GM18498 (cell line): Measurements from ENCODE around the gene SPECC1.

Experiments used
- ATAC-seq: cut with Tn5 transposase; IDR thresholded peaks from one replicate; pipeline ENCODE4 v1.9.1; 2021; ENCODE audit warnings: mild to moderate bottlenecking, moderate library complexity; ENCODE audit not compliant: unreplicated experiment

SPECC1 gene

DNA sequence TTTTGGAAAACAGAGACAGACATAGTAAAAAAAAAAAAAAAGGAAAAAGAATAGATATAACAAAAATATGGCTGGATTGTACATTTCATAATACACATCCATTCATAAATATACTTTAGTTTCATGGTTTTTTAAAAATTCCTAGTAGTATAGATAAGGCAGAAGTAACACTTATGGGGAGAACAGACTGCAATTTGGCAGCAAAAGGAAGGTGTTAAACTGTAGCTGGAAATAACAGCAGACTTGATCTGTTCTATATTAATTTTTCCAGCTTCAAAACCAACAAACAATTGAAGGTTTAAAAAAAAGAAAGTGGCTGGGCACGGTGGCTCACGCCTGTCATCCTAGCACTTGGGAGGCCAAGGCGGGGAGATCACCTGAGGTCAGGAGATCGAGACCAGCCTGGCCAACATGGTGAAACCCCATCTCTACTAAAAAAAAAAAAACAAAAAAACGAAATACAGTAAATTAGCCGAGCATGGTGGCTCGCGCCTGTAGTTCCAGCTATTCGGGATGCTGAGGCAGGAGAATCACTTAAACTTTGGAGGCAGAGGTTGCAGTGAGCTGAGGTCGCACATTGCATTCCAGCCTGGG, 191.8 kb downstream of the SPECC1 start:
- ATAC-seq, result no peak

DNA sequence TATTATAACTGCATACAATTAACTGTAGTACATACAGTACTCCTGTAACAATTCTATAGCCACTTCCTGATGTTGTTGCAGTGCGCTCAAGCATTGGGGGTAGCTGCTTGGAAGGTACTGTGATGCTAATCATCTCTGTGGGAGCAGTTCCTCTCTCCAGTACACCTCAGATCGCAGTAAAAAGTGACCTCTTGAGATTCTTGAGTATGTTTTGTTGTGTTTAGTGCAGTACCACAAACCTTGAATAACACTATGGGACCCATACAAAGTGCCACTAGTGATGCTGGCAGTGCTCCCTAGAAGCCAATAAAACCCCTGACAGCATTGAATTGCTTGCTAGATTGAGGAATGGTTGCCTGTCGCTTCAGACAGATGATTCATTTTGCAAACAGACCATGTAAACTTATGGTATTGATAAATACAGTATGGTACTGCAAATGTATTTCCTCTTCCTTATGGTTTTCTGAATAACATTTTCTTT, 193.0 kb downstream of the SPECC1 start:
- no peak for ATAC-seq

DNA sequence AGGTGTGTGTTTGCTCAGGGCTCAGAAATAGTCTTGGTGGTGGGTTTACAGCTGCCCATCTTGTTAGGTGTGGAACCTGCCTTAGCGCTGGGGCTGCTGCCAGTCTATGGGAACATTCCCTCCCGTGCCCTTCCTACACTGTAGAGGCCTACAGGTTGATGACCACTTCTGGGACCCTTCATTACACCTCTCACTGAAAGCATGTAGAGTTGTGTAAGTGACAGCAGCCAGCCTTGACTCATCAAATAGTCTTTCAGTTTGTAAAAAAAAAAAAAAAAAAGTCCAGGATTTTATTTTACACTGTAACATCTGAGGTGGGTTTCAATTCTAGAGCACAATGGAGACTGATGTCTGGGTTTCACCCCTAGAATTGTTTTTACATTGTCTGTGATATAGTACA, 193.9 kb downstream of the SPECC1 start:
- ATAC-seq, result no peak

DNA sequence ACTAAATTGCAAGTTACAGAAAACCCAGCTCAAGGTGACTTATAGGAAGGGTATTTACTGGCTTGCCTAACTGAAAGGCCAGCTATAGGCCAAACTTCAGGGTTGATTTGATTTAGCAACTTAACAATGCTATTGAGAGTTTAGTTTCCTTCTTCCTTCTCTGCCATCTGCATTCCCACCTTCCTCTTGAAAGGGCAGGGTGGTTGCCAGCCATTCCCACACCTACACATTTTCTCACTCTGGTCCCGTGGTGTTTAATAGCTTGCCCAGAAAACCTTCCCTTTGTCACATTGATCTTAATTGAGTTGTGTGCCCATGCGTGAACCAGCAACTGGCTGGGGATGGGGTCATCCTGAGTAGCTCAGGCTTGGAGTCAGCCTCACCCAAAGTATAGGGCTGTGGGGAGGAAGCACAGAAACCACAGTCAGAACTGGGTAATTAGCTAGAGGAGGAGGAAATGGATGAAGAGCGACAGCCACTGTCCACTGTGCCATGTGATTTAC, 194.7 kb downstream of the SPECC1 start:
- ATAC-seq, result no peak

DNA sequence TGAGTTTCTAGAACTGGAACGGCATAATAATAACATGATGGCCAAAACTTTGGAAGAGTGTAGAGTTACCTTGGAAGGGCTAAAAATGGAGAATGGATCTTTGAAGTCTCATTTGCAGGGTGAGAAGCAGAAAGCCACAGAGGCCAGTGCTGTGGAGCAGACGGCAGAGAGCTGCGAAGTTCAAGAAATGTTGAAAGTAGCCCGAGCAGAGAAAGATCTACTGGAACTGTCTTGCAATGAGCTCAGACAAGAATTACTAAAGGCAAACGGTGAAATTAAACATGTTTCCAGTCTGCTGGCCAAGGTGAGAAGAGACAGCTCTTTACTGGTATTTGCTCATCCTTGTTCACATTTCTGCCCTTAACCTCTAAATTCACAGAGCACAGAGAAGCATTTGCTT, 196.4 kb downstream of the SPECC1 start:
- no peak for ATAC-seq

DNA sequence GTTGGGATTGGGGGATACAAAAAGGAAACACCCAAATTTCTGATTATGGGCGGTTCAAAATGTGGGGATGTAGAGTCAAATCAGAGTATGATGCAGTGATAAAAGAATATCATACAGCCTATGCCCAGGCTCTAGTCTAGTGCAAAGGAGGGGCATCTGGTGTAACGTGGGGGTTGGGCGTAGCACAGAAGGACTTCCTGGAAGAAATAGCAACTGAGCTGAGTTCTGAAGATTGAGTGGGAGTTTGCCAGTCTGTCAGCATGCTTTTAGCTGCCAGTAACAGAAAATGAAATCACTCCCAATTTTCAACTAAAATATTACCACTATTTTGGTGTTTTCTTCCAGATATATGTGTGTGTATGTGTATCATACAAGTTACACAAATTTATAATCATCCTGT, 196.9 kb downstream of the SPECC1 start:
- no peak for ATAC-seq

DNA sequence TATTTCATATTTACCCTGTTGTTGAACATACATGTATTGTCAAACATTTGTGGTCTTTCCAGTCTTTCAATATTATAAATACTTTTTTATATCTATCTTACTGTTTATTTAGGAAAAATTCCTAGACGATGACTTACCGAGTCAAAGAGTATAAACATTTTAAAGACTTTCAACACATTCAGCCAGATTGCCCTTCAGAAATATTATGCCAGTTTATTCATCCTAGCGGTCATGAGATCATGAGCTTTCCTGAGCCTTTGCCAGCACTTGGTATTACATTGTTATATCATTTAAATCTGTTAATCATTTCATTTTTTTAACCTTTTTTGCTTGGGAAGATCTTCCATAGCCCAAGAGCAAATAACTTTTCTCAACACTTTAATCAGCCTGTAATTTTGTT, 197.4 kb downstream of the SPECC1 start:
- no peak for ATAC-seq

DNA sequence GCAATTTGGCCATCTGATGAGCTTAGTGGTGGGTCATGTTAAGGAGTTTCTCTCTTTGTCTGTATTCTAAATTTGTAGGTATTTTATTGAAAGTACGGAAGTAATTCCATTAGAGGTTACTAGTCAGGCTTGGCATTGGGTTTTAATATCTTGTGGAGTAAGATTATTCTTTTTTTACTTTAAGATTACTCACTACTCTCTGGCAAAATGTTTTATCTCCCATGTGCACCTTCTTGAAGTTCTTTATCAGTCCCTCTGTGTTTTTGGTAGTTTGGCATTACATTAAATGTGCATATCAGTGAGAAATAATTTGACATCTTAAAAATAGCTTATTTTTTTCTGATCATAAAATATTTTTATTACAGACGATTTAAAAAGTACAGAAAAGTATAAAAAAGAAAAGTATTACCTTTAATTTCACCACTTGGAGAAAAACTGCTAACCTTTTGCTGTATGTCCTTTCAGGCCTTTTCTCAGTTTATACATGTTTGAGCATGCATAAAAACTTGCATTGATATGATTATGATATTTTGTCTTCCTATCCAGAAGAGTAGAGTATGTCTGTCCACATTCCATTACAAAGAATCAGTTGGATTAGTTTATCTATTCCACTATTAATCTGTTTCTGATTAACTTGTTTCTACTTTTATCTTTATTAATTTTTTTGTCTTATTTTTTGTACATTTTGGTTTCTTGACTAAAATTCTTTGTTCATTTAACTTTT, 198.3 kb downstream of the SPECC1 start:
- no peak for ATAC-seq

DNA sequence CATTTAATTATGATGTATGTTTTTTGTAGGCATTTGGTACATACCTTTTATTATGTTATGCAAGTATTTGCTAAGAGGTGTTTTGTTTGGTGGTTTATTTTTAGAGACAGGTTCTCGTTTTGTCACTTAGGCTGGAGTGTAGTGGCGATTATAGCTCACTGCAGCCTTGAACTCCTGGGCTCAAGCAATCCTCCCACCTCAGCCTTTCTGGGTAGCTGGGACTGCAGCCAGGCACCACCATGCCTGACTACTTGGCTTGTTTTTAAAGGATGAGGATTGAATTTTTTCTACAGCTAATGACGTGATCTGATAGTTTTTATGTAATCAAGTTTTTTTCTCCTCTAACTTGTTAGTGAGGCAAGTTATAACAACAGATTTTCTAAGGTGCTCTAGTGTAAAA, 199.6 kb downstream of the SPECC1 start:
- ATAC-seq, result no peak

DNA sequence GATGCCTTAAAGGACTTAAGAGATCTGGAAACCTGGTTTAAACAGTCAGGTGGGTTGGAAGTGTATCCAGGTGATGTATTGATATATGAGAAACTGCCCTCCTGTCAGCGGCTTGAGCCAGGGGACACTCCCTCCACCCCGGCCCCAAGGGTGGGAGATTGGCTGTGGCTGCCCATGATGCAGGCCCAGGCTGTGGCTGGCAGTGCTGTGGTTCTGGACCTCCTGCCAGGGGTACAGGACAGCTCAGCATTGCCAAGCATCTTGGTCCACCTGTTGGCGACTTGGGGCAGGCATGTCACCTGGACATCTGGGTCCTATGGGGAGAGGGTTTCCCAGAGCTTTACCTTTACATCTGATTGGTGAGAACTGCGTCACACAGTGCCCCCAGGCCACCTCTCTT, 201.0 kb downstream of the SPECC1 start:
- no peak for ATAC-seq

DNA sequence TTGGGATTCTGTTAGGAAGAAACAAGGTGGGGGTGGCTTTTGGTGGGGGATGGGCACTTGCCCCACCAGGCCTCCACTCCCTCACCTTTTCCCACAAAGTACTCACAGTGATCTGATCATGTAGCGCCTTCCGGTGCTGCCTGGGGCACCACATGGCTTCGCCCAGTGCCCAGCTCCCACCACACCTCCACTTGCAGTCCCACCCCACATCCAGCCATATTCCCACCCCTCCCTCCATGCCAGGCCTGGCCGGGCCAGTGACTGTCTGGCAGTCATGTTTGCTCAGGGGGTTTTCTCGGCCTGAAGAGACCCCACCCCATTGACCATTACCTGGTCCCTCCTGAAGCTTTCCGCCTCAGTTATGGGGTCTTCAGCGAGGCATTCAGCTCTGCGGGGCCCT, 201.5 kb downstream of the SPECC1 start:
- no peak for ATAC-seq

DNA sequence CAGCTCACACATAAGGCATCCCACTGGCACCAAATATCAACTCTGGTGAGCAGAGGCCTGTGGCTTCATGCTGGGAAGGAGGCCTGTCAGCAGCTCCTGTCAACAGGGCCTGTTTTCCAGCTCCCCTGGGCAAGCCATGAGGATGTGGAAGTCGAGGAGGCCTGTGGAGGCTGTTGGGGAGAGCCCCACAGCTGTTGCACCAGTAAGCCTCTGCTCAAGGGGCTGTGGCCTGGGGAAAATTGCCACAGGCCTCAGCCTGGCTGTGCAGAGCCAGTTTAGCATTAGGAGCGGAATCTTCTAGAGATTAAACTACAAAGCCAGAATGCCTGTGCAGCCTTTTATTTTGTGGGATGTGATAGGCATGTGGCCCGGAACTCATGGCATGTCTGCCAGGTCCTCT, 202.1 kb downstream of the SPECC1 start:
- no peak for ATAC-seq

DNA sequence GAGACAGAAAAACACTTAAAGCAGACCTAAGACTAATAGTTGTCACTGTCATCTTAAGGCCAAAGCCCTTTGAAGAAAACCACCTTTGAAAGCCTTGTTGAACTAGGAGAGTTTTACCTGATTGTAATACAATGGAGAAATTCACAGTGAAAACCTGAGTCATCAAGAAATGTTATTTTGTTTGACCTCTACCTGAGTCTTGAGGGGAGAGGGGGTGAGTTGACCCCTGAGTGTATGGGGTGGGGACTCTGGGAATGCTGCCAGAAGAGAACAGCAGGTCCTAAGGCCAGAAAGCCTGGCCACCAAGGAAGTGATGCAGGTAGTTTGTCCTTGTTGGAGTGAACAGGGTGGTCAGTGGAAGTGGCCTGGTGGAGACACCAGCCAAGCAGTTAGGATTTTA, 204.3 kb downstream of the SPECC1 start:
- no peak for ATAC-seq

DNA sequence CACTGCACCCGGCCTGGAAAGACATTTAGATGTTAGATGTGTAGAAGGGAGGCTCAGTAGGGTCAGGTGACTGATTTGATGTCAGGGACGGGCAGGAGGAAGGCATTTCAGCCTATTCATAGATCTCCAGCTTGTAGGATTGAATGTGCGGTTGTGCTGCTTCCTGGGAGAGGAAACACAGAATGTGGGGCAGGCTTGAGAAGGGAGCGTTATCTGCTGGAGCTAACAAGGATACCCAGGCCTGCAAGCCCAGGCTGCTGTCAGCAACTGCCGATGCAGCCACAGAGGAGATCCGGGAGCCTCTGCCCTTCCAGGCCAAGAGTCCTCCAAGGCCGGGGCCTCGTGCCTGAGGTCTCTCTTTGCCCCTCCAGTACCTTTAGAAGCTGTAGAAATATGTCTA, 205.6 kb downstream of the SPECC1 start:
- no peak for ATAC-seq

DNA sequence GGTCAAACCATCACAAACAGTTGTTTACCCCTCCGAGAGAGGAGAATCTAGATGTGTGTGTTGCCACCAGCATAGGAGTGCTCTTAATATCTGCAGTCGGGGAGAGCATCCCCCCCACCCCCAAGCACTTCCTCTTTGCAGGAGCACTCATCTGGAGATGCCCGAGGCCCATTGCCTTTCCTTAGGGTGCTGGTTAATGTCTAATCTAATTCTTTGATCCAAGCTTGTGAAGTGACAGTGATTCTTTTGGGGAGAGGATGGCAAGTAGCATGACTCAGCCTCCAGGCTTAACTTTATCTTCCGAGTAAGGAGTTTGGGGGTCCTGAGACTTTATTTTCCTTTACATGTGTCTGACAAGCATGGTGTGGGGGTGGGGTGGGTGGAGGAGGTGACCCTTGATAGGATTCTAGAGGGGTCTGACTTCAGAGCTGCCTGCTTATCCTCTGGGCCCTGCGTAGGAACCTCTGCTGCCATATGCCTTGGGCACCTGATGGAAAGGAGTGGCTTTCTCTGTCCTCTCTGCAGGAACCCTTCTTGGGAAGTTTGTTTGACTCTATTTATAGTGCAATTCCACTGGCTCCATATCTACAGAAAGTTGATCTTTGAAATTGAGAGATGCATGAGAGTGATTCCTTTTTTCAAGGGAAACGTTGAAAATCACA, 207.1 kb downstream of the SPECC1 start:
- no peak for ATAC-seq

DNA sequence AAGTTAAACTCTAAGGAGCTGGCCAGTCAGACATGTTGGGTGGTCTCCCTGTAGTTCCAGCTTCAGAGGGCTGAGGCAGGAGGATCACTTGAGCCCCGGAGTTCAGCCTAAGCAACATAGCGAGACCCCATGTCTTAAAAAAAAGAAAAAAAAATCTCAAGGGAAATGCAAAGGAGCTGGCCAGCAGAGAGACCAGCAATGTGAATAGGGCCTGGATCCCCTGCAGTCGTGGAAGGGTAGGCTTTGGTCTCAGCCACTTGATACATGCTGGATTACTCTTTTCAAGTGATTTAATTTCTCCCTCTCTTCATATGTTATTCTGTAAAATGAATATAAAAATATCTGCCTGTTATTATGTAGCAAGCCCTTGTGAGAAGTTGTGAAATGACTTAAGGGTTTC, 207.7 kb downstream of the SPECC1 start:
- ATAC-seq, result no peak

DNA sequence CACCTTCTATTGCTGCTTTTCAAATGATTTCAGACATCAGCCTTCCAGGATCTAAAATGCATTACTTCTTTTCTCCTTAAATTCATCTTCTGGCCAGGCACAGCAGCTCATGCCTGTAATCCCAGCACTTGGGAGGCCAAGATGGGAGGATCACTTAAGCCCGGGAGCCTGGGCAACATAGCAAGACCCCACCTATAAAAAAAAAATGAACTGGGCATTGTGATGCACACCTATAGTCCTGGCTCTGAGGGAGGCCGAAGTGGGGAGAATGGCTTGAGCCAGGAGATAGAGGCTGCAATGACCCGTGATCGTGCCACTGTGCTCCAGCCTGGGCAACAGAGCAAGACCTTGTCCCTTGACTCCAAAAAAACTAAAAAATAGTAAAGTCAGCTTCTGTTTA, 208.5 kb downstream of the SPECC1 start:
- ATAC-seq, result no peak

DNA sequence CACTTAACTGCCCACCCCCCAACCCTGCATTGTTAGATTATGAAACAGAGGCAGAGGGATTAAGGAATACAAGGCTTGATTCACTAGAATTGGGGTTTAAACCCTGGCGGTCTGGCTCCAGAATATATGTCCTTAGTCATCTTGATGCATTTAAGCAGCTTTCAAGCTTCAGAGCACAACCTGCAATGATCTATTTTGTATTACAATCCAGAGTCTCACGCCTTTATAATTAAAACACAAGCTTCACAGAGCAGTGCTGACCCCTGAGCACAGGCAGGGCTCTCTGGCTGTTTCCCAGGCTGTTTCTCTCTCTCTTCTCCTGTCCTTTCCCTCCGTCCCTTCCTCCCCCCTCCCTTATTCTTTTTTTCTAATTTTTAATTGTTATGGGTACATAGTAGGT, 209.1 kb downstream of the SPECC1 start:
- no peak for ATAC-seq

DNA sequence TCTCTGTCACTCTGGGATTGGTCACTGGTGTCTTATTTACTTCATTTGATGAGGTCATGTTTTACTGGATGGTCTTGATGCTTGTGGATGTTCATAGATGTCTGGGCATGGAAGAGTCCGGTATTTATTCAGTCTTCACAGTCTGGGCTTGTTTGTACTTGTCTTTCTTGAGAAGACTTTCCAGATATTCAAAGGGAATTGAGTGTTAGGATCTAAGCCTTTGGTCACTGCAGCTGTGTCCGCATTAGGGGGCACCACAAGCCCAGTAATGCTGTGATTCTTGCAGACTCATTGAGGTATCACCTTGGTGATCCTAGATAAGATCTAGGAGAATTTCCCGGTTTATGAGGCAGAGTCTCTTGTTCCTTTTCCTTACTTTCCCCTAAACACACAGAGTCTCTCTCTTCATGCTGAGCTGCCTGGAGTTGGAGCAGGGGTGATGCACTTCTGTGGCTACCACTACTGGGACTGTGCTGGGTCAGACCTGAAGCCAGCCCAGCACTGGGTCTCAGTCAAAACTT, 214.7 kb downstream of the SPECC1 start:
- ATAC-seq, result no peak

DNA sequence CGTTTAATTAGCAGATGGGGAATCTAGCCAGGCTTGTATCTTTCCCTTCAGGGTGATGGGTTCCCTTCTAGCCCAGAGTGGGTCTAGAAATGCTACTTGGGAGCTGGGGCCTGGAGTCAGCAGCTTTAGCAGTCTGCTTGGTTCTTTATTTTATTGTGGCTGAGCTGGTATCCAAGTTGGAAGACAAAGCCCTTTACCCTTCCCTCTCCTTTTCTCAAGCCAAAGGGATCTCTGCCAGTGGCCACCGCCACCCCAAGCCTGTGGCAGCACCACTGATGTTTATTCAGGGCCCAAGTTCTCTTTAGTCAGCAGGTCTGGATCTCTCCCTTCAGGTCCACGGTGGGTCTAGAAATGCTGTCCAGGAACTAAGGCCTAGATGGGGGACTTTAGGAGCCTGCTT, 215.2 kb downstream of the SPECC1 start:
- no peak for ATAC-seq

DNA sequence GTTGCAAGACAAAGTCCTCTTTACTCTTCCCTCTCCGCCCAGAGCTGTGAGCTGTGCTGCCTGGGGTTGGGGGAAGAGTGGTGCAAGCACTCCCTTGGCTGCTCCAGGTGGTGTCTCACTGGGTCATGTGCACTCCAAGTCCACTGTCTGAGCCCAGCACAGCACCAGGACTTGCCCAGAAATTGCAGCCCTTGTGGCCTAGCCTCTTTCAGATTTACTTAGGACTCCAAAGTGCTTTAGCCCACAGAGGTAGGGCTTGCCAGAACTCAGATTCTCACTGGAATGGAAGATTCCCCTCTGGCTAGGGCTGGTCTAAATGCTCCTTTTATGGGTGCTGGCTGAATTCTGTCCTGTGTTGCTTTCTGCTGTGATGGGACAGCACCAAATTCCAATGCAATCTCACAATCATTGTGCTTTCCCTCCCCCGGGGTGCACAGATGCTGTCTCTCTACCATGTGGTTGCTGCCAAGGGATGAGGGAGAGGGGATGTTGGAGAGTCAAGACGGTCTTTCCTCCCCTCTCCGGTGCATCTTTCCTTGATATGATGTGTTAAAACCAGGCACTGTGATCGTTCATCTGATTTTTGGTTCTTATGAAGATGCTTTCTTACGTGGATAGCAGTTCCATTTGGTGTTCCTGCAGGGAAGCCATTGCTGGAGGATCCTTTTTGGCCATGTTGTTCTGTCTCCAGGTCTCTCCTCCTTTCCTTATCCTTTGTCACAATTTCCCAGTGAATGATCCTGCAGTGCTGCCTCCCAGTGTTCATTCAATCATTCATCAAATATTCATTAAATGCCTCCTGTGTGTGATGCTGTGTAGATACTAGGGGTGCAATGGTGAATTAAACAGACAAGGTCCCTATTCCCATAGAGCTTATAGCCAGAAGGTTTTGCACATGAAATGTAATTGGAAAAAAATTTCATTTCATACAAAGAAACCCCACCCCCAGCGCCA, 216.3 kb downstream of the SPECC1 start:
- ATAC-seq, result no peak
